ENCODE measurements around the gene CCDC154. TPM values are rescaled to one million over a fixed set of nuclear protein-coding genes. Genes with fewer than 3 reads are reported as not detected.

Gene CCDC154
- total and polyA plus RNA-seq, 10 of the 15 experiments (the other 5 are each of a cell fraction or from before 2014, with no cell fraction given): 0.06 to 0.26 (median 0.25) TPM; not detected in 7

DNA sequence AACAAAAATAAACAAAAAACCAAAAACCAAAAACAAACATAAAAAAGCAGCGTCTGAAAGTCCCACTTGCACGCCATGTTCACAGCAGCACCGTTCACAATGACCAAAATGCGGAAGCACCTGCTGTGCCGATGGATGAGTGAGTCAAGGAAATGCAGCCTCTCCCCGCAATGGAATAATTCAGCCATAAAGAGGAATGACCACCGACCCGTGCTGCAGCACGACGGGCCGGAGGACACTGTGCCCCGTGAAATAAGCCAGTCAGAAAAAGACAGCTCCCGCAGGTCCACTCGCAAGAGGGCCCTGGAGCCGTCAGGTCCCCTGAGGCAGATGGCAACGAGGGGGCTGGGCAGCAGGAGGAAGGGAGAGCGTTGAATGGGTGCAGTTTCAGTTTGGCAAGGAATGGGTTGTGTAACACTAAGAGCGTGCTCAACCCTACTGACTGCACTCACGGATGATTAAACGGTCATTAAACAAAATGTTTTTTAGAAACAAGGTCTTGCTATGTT lies 25.4 kb upstream of the CCDC154 start (continued):
- TF ChIP-seq, protein P1, sequence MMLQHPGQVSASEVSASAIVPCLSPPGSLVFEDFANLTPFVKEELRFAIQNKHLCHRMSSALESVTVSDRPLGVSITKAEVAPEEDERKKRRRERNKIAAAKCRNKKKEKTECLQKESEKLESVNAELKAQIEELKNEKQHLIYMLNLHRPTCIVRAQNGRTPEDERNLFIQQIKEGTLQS (IDR thresholded peaks at IDR 0.05; ENCODE audit: borderline replicate concordance, extremely low read depth, low read depth, low read length): no peak
- TF ChIP-seq SPI1 (IDR thresholded peaks at IDR 0.05; ENCODE audit: borderline replicate concordance, insufficient read depth, low read depth, low read length) (no peak), ZNF274 (IDR thresholded peaks at IDR 0.05; ENCODE audit: insufficient read depth, insufficient read length) (no peak), ZNF384 (IDR thresholded peaks at IDR 0.05; ENCODE audit: borderline replicate concordance, low read depth, low read length) (no peak), SP1 (IDR thresholded peaks at IDR 0.05; ENCODE audit: low read depth, low read length) (no peak), HCFC1 (IDR thresholded peaks at IDR 0.05; ENCODE audit: low read length) (no peak), IKZF2 (IDR thresholded peaks at IDR 0.05) (peak; percentile 41 to 57; a peak in 3 of 4 replicates), BHLHE40 (IDR thresholded peaks at IDR 0.05; ENCODE audit: borderline replicate concordance in 1 of 2, low read depth in 2 of 2, low read length in 1 of 2) (peak; percentile 23 to 53; a peak in 1 of 4 replicates), ZNF217 (IDR thresholded peaks at IDR 0.05) (no peak), GATAD2B (conservative IDR thresholded peaks at IDR 0.05; ENCODE audit: low read depth) (peak; percentile 58; the same call in 1 of the 2 replicates), KDM1A (IDR thresholded peaks at IDR 0.05; ENCODE audit: borderline replicate concordance) (no peak), SMAD5 (IDR thresholded peaks at IDR 0.05; ENCODE audit: low read depth) (no peak), NR2C1 (IDR thresholded peaks at IDR 0.05) (no peak), NR2F1 (conservative IDR thresholded peaks at IDR 0.05) (no peak), SUZ12 (IDR thresholded peaks at IDR 0.05; ENCODE audit: unreplicated experiment) (no peak), CHD1 (IDR thresholded peaks at IDR 0.05; ENCODE audit: low read depth, low read length) (no peak), TCF3 (IDR thresholded peaks at IDR 0.05; ENCODE audit: borderline replicate concordance, insufficient read depth, low read depth, low read length) (0 out of 2 replicates have a peak, but pooled peaks have one; percentile 47), IKZF1 (conservative IDR thresholded peaks at IDR 0.05) (peak; percentile 74), MEF2A (IDR thresholded peaks at IDR 0.05; ENCODE audit: insufficient read depth, low read depth, low read length) (no peak), SIX5 (IDR thresholded peaks at IDR 0.05; ENCODE audit: low read depth, low read length, severe bottlenecking) (no peak), MYC (IDR thresholded peaks at IDR 0.05; ENCODE audit: insufficient read depth, insufficient read length, insufficient replicate concordance, low read length, severe bottlenecking) (no peak), LARP7 (IDR thresholded peaks at IDR 0.05) (no peak), RFX5 (IDR thresholded peaks at IDR 0.05; ENCODE audit: low read depth, low read length) (no peak), BACH1 (IDR thresholded peaks at IDR 0.05; ENCODE audit: borderline replicate concordance) (no peak), TAF1 (IDR thresholded peaks at IDR 0.05; ENCODE audit: borderline replicate concordance, low read depth, low read length) (no peak)
- TF ChIP-seq, protein P2, sequence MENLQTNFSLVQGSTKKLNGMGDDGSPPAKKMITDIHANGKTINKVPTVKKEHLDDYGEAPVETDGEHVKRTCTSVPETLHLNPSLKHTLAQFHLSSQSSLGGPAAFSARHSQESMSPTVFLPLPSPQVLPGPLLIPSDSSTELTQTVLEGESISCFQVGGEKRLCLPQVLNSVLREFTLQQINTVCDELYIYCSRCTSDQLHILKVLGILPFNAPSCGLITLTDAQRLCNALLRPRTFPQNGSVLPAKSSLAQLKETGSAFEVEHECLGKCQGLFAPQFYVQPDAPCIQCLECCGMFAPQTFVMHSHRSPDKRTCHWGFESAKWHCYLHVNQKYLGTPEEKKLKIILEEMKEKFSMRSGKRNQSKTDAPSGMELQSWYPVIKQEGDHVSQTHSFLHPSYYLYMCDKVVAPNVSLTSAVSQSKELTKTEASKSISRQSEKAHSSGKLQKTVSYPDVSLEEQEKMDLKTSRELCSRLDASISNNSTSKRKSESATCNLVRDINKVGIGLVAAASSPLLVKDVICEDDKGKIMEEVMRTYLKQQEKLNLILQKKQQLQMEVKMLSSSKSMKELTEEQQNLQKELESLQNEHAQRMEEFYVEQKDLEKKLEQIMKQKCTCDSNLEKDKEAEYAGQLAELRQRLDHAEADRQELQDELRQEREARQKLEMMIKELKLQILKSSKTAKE (IDR thresholded peaks at IDR 0.05; ENCODE audit: low read depth, poor library complexity, severe bottlenecking): no peak
- TF ChIP-seq, protein P3, sequence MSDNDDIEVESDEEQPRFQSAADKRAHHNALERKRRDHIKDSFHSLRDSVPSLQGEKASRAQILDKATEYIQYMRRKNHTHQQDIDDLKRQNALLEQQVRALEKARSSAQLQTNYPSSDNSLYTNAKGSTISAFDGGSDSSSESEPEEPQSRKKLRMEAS (IDR thresholded peaks at IDR 0.05; ENCODE audit: low read depth, low read length): no peak
- TF ChIP-seq, protein P4, sequence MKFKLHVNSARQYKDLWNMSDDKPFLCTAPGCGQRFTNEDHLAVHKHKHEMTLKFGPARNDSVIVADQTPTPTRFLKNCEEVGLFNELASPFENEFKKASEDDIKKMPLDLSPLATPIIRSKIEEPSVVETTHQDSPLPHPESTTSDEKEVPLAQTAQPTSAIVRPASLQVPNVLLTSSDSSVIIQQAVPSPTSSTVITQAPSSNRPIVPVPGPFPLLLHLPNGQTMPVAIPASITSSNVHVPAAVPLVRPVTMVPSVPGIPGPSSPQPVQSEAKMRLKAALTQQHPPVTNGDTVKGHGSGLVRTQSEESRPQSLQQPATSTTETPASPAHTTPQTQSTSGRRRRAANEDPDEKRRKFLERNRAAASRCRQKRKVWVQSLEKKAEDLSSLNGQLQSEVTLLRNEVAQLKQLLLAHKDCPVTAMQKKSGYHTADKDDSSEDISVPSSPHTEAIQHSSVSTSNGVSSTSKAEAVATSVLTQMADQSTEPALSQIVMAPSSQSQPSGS (IDR thresholded peaks at IDR 0.05; ENCODE audit: low read length): no peak

Data from GM12878 (cell line).